HG02970 (cell line): ENCODE data around the gene IL12RB1.
"Not testable (repeated sequence)": the region's sequence is repeated elsewhere in the genome, so short reads cannot be mapped to it uniquely, and the experiment has no call there.

ENCODE experiments used
- ATAC-seq: cut with Tn5 transposase; IDR thresholded peaks from one replicate; pipeline ENCODE4 v1.9.1; 2021; ENCODE audit warnings: mild to moderate bottlenecking, moderate library complexity, moderate number of reproducible peaks; ENCODE audit not compliant: unreplicated experiment, low FRiP score

The IL12RB1 gene

GRCh38 chr19:18091217-18091608 lies 4.5 kb upstream of the IL12RB1 start:
- ATAC-seq = no peak

GRCh38 chr19:18090545-18091216 lies 3.9 kb upstream of the IL12RB1 start:
- no peak for ATAC-seq

DNA sequence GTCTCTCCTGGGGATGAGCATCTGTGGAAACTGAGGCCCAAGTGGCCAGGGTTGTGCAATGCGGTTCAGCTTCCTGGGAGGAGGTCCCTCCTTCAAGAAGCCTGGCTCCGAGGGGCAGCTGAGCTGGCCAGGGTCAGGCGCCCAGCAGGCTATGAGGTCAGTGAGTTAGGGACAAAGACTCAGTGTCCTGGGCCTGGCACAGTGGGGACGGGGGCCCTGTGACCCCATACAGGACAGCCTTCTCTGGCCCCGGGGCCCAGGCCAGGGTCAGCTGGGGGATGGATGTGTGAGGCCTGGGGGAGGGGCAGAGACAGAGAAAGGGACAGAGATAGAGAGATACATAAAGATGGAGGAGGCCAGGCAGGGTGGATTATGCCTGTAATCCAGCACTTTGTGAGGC lies 3.0 kb upstream of the IL12RB1 start:
- no peak for ATAC-seq

GRCh38 chr19:18089096-18089541 lies 2.4 kb upstream of the IL12RB1 start:
- ATAC-seq = not testable (repeated sequence)

- ATAC-seq = no peak
Measured at GRCh38 chr19:18085702-18086457, 854 bp downstream of the IL12RB1 start.

DNA sequence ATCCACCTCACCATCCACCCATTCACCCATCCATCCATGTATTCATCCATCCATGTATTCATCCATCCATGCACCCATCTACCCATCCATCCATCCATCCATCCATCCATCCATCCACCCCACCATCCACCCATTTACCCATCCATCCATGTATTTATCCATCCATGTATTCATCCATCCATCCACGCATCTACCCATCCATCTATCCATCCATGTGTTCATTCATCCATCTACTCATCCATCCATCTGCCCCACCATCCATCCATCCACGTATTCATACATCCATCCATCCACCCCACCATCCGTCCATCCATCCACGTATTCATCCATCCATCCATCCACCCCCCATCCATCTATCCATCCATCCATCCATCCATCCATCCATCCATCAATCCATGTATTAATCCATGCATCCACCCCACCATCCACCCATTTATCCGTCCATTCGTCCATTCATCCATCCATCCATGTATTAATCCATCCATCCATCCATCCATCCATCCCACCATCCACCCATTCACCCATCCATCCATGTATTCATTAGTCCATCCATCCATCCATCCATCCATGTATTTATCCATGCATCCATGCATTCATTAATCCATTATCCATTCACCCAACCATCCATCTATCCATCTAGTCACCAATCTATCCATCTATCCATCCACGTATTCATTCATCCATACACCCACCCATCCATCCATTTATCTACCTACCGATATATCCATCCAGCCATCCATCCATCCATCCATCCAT lies 2.6 kb downstream of the IL12RB1 start:
- no peak for ATAC-seq

DNA sequence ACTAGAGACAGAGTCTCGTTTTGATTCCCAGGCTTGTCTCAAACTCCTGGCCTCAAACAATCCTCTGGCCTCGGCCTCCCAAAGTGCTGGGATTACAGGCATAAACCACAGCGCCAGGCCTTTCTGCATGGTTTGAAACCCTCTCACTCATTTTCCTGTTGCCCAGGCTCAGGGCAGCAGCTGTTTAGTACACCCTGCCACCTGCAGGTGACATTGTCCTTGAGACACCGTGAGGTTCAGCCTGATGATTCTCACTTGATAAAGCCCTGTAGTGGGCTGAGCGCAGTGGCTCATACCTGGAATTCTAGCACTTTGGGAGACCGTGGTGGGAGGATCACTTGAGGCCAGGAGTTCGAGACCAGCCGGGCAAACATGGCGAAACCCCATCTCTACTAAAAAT lies 12.5 kb downstream of the IL12RB1 start:
- ATAC-seq = no peak

DNA sequence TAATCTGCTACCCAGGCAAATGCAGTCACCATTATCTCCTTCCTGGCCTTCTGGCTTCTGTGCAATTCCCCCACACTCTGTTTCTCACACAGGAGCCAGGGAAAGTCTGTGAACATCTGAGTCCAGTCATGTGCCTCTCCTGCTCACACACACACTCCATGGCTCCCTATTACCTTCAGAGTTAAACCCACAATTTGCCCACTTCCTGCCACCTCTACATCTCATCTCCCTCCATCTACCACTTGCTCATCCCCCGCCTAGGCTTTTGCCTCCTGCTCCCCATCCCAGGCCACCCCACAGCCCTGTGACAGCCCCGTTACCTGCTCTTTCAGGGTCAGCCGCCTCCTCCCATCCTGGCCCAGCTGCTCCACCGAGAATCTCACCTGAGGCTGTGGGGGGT lies 13.5 kb downstream of the IL12RB1 start:
- ATAC-seq = no peak

DNA sequence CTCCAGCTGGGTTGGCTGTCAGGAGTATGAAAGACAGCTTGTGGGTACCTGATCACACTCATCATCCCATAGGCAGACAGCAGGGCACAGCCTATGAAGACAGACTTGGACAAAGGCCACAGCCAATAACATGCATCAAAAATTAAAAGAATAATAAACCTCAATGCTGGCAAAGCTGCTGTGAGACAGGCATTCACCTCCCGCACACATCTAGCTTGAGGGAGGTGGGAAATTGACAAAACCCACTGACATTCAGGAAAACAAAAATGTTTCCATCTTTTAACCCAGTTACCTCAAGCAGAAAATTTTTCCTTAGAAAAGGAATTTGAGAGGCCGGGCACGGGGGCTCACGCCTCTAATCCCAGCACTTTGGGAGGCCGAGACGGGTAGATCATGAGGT lies 14.4 kb downstream of the IL12RB1 start:
- ATAC-seq = no peak

DNA sequence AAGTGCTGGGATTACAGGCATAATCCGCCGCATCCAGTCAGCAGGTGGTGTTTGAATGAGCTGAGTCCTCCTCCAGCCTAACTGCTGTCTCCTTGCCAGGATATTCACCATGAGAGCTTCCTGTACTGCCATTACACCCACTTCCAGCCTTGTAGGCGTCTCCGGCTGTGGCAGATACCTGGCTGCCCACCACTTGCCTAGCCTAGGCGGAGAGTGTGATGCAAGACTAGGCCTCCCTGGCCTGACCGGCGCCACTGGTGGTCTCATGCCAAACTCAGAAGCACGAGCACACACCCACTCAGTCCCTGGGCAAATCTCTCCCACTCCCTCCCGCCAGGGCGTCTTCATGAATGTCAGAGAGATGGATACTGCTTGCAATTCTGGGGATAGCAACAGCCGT lies 16.6 kb downstream of the IL12RB1 start:
- ATAC-seq = no peak

DNA sequence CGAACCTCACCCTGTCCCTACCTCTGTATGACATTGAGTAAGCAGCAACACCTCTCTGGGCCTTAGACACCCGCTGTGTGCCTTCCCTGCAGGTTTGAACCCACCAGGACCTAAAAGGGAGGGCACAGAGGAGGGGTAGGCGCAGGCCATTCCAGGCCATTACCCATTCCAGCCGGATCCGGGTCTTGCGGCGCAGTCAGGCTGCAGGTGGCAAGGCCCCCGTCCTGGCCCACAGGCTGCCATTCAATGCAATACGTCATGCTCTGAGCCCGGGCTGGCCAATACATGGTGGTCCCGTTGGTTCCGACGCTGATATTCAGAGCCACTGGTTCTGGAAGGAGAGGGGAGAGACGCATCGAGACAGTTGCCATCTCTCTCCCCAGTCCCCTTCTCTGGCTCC lies 17.4 kb downstream of the IL12RB1 start:
- ATAC-seq = no peak

DNA sequence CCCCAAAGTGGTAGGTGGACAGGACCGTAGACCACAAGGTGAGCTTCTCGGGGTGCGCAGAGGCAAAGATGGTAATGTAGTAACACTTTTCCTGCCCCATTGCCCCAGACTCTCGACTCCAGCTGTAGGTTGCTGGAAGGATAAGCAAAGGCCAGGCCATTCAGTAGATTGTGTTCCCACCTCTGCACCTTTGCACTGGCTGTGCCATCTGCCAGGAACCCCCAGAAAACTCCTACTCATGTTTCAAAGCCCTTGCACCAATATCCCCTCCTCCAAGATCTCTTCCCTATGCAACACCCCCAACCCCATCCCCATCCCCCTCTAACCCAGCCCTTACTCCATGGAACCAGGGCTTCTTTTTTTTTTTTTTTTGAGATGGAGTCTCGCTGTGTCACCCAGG lies 18.3 kb downstream of the IL12RB1 start:
- ATAC-seq = no peak

DNA sequence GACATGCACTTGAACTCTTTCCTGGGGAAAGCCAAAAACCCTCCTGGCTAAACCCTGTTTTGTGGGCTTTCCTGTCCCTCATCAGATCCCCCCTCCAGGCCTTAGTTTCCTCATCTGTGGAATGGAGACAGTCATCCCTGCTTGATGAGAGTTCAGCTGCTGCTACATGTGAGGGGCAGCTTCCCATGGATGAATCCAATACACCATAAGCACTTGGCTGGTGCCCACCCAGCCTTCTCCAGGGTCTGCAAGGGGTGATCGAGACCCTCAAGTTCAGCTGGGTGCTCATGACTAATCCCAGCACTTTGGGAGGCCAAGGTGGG lies 21.6 kb downstream of the IL12RB1 start:
- no peak for ATAC-seq

- ATAC-seq = no peak
Measured at GRCh38 chr19:18063463-18063862, 23.3 kb downstream of the IL12RB1 start.

DNA sequence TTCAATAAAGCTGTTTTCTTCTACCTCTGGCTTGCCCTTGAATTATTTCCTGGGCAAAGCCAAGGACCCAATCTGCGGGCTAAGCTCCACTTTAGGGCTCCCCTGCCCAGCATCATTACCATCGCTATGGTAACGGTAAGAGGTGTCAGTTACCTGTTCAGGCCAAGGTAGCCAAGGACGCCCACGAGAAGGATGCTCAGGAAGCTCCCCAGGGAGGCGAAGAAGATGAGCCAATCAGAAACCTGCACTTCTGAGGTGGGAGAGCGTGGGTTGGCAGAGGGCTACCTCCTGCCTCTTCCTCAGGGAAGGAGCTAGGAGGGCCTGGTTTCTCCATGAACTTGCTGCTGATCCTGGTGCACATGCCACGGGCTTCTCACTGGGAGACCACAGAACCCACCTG lies 24.7 kb downstream of the IL12RB1 start:
- ATAC-seq = no peak

GRCh38 chr19:18060472-18060871 lies 26.3 kb downstream of the IL12RB1 start:
- no peak for ATAC-seq

GRCh38 chr19:18059902-18060301 lies 26.8 kb downstream of the IL12RB1 start:
- no peak for ATAC-seq

GRCh38 chr19:18059297-18059696 lies 27.4 kb downstream of the IL12RB1 start:
- no peak for ATAC-seq

DNA sequence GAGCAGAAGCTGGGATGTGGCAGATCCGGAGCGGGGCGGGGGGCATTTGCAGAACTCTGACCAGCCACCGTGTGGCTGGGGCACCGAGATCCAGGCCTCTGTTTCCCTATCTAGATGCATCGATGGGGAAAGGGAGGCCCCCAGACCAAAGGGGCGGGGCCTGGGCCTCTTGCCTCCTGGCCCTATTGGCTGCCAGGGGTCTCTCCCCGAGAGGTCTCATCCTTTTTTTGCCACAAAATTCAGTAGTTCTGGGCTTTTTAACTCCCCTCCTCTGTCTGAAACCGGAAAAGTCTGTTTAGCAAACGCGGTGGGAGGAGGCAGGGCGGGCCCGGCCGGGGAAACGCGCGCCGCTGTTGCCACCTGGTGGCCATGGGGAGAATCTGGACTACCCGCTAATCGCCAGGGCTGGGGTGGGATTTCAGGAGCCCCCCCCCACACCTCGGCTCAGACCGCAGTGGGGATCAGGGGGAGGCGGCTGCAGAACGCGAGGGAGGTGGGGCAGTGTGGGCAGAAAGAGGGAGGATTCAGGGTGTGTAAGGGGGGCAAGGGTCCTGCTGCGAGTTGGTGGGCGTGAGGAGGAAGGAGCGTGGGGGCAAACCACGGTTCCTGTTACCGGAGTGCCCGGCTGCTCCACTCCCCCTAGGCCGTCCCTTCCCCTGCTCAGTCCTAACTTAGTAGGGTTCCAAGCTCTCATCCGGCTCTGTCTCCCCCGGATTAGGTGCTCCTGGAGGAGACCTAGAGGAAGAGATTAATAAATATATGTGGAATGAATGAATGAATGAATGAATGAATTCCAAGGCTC lies 28.3 kb downstream of the IL12RB1 start:
- ATAC-seq = no peak

GRCh38 chr19:18057557-18057956 lies 29.2 kb downstream of the IL12RB1 start:
- no peak for ATAC-seq

DNA sequence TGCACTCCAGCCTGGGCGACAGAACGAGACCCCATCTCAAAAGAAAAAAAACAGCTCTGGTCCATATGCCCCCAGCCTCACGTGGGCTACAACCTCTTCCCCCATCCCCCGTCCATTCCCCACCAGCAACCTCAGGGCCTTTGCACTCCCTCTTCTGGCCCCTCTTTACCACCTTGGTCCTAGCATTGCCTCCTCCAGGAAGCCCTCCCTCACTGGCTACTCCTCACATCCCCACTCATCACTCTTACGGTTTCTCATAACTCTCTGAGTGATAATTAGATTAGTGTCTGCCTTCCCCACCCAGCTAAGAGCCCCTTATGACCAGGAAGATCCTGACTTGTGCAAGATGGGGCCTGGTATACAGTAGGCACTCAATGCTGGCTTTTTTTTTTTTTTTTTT lies 30.8 kb downstream of the IL12RB1 start:
- no peak for ATAC-seq
